B cell (primary cell): Measurements from ENCODE around the gene SPRR5. TPM values are rescaled to one million over a fixed set of nuclear protein-coding genes. Genes with fewer than 3 reads are reported as not detected.

Experiments used
- ATAC-seq: fragments of 200-7000 bp; cut with Tn5 transposase; one replicate; pipeline ENCODE4 v1.10.0; 2021; ENCODE audit warnings: low read depth, mild to moderate bottlenecking, moderate number of reproducible peaks, moderate library complexity
- CTCF ChIA-PET: fragments of 350-600 bp; sonication (Branson Sonifier 250); formaldehyde crosslinking; loops from one replicate; lab custom pipeline; 2021; ENCODE audit warnings: antibody characterized with exemption, inconsistent platforms; lab: Charles Lee
- POLR2A ChIA-PET: fragments of 350-600 bp; sonication (Branson Sonifier 250); formaldehyde crosslinking; loops from one replicate; lab custom pipeline; 2021; ENCODE audit warnings: antibody characterized with exemption; lab: Charles Lee
- DNase-seq: peaks from one replicate; pipeline ENCODE4 v3.0.0; 2013
- H2AFZ ChIP-seq: 2 replicates; pipeline ENCODE4 v1.6.1; 2012; ENCODE audit warnings: mild to moderate bottlenecking, low read depth, low read length; ENCODE audit not compliant: insufficient read depth, poor library complexity, severe bottlenecking
- H3K27ac ChIP-seq, 2 donors: 1 replicate in 1 of 2; 2 replicates in 1 of 2; pipeline ENCODE4 v1.5.1; 2012 to 2013; ENCODE audit warnings: low read length in 2 of 2, mild to moderate bottlenecking in 2 of 2, moderate library complexity in 1 of 2
- H3K27me3 ChIP-seq, 4 experiments: fragments of 200-600 bp in 1 of 4; sonication (generic) in 1 of 4; replicated peaks in 1 of 4; 1 replicate in 2 of 4; 2 replicates in 2 of 4; pipeline versions ENCODE4 v1.6.1 to v1.7.0; 2013 to 2016; ENCODE audit warnings: low read length in 3 of 4, mild to moderate bottlenecking in 2 of 4, mixed read lengths in 1 of 4, moderate library complexity in 1 of 4; ENCODE audit not compliant: insufficient read depth in 4 of 4, control insufficient read depth in 3 of 4; ENCODE audit errors: control extremely low read depth in 1 of 4
- H3K36me3 ChIP-seq, 2 experiments: replicated peaks in 1 of 2; 1 replicate in 1 of 2; 2 replicates in 1 of 2; pipeline versions ENCODE4 v1.6.1 to v1.7.1; 2013; ENCODE audit warnings: low read length in 1 of 2; ENCODE audit not compliant: insufficient read depth in 2 of 2, control insufficient read depth in 1 of 2; ENCODE audit errors: control extremely low read depth in 1 of 2, extremely low read depth in 1 of 2
- H3K4me1 ChIP-seq, 2 donors: fragments of 200-600 bp in 1 of 2; sonication (generic) in 1 of 2; 1 replicate in 1 of 2; 2 replicates in 1 of 2; pipeline versions ENCODE4 v1.5.1 to v1.6.1; 2013 to 2017; ENCODE audit warnings: low read length in 2 of 2; ENCODE audit not compliant: control insufficient read depth in 2 of 2, insufficient read depth in 2 of 2
- H3K4me2 ChIP-seq: replicated peaks from 2 replicates; pipeline ENCODE3; 2012; ENCODE audit warnings: mild to moderate bottlenecking, low read depth, low read length; ENCODE audit not compliant: poor library complexity, severe bottlenecking
- H3K4me3 ChIP-seq, 5 experiments: fragments of 200-600 bp in 1 of 5; sonication (generic) in 1 of 5; 1 replicate in 3 of 5; 2 replicates in 2 of 5; pipeline versions ENCODE4 v1.5.1 to v1.7.0; 2011 to 2016; ENCODE audit warnings: low read length in 4 of 5, mild to moderate bottlenecking in 4 of 5, low read depth in 2 of 5, control low read depth in 1 of 5, moderate library complexity in 1 of 5; ENCODE audit not compliant: insufficient read depth in 1 of 5; ENCODE audit errors: control extremely low read depth in 1 of 5, extremely low read depth in 1 of 5
- H3K79me2 ChIP-seq: fragments of 200-600 bp; sonication (generic); one replicate; pipeline ENCODE4 v1.6.0; 2016; ENCODE audit warnings: low read length; ENCODE audit not compliant: control insufficient read depth, insufficient read depth
- H3K9ac ChIP-seq: fragments of 200-600 bp; sonication (generic); 2 replicates; pipeline ENCODE4 v1.6.1; 2017; ENCODE audit warnings: mild to moderate bottlenecking, low read length, moderate library complexity
- H3K9me3 ChIP-seq, 3 donors: one replicate each; pipeline versions ENCODE4 v1.6.1 to v1.7.1; 2013; ENCODE audit warnings: low read length in 2 of 3; ENCODE audit not compliant: control insufficient read depth in 2 of 3, insufficient read depth in 1 of 3; ENCODE audit errors: control extremely low read depth in 1 of 3
- H4K20me1 ChIP-seq: 2 replicates; pipeline ENCODE4 v1.6.0; 2012; ENCODE audit warnings: mild to moderate bottlenecking, low read length; ENCODE audit not compliant: insufficient read depth, control insufficient read depth, poor library complexity, severe bottlenecking
- H3K27ac Mint-ChIP-seq: one replicate; pipeline ENCODE4 v1.8.0; 2021; ENCODE audit warnings: mixed read lengths
- H3K27me3 Mint-ChIP-seq: one replicate; pipeline ENCODE4 v1.8.0; 2021; ENCODE audit warnings: mixed read lengths
- H3K4me1 Mint-ChIP-seq: one replicate; pipeline ENCODE4 v1.8.0; 2021; ENCODE audit warnings: mixed read lengths
- H3K4me3 Mint-ChIP-seq: one replicate; pipeline ENCODE4 v1.8.0; 2021; ENCODE audit warnings: mixed read lengths
- H3K9me3 Mint-ChIP-seq: one replicate; pipeline ENCODE4 v1.8.0; 2022; ENCODE audit warnings: mixed read lengths; ENCODE audit not compliant: insufficient read depth
- EZH2 ChIP-seq: IDR thresholded peaks from 2 replicates; pipeline ENCODE4 v1.6.1; 2012; ENCODE audit warnings: borderline replicate concordance, low read depth, mild to moderate bottlenecking, moderate library complexity, low read length; ENCODE audit not compliant: insufficient read depth, poor library complexity, severe bottlenecking
- WGBS: methylation state at CpG from one replicate; pipeline ENCODE4 v1.1.5; 2013; ENCODE audit warnings: missing lambda C conversion rate; ENCODE audit not compliant: insufficient coverage; 5-methylcytosine and 5-hydroxymethylcytosine counted together
- intact Hi-C: fragments of 100-400 bp; cut with micrococcal nuclease; formaldehyde crosslinking; loops from one replicate; pipeline ENCODE4 v1.10.0; 2022
- polyA plus RNA-seq: library from polyadenylated mRNA; depleted of rRNA; stranded (reverse); fragments of >200 nt; gene quantifications from 2 replicates; pipeline ENCODE4 v1.2.3, GENCODE V29; 2012
- total RNA-seq, 2 donors: library from RNA; stranded (reverse); fragments of 120-200 nt in 1 of 2; gene quantifications; 1 replicate in 1 of 2; 2 replicates in 1 of 2; pipeline versions ENCODE4 v1.2.3 to v1.2.4, GENCODE V29; 2013 to 2022
- TF ChIP-seq, protein P1 (sequence below): fragments of 200-600 bp; IDR thresholded peaks from one replicate; pipeline ENCODE4 v1.8.0; 2022; ENCODE audit warnings: antibody characterized with exemption, mild to moderate bottlenecking

The SPRR5 gene
- total and polyA plus RNA-seq, 2 donors (not counting 1 experiment from before 2014, with no cell fraction given) = not detected

DNA sequence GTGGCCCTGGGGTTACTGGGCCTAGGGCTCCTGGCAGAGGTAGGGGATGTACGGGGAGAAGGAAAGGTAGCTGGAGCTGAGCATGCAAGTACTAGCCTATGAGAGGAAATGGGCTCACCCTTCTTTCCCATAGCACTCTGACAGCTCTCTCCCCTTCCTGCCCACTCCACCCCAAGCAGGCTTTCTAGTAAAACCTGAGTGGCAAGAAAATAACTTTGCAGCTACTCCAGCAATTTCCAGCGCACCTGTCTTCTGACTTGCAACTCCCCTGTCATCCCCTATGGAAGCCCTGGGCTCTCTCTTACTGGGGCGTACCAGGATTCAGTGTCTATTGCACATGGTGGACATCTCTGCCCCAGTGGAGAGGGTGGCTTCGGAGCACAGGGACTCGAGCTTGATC, 45.4 kb upstream of the SPRR5 start:
- Mint-ChIP-seq H3K27ac (no peak overlapping the region), H3K9me3 (no peaks in the 10 kb centered on the region), H3K27me3 (peaks cover 40% of the 10 kb centered on the region), H3K4me3 (no peak overlapping the region), H3K4me1 (no peaks in the 10 kb centered on the region)
- ChIA-PET POLR2A (no interaction called here), CTCF (no interaction called here)
- 93% methylated on average over 2 of the region's 5 CpGs for WGBS
- Histone ChIP-seq H3K9me3 (no peaks in the 10 kb centered on the region), H4K20me1 (no peaks in the 10 kb centered on the region), H3K36me3 (no peaks in the 10 kb centered on the region), H3K9ac (no peak overlapping the region), H3K4me2 (no peak overlapping the region), H2AFZ (no peak overlapping the region), H3K27ac (no peak overlapping the region), H3K4me3 (no peak overlapping the region), H3K79me2 (no peaks in the 10 kb centered on the region), H3K27me3 (peaks cover 0 to 12% (median 1%) of the 10 kb centered on the region in 4 experiments), H3K4me1 (no peaks in the 10 kb centered on the region)
- intact Hi-C loops = no loop called here
- no peak for DNase-seq
- TF ChIP-seq, protein P1, sequence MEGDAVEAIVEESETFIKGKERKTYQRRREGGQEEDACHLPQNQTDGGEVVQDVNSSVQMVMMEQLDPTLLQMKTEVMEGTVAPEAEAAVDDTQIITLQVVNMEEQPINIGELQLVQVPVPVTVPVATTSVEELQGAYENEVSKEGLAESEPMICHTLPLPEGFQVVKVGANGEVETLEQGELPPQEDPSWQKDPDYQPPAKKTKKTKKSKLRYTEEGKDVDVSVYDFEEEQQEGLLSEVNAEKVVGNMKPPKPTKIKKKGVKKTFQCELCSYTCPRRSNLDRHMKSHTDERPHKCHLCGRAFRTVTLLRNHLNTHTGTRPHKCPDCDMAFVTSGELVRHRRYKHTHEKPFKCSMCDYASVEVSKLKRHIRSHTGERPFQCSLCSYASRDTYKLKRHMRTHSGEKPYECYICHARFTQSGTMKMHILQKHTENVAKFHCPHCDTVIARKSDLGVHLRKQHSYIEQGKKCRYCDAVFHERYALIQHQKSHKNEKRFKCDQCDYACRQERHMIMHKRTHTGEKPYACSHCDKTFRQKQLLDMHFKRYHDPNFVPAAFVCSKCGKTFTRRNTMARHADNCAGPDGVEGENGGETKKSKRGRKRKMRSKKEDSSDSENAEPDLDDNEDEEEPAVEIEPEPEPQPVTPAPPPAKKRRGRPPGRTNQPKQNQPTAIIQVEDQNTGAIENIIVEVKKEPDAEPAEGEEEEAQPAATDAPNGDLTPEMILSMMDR = no peak
- no peak for TF ChIP-seq EZH2
- ATAC-seq = no peak

DNA sequence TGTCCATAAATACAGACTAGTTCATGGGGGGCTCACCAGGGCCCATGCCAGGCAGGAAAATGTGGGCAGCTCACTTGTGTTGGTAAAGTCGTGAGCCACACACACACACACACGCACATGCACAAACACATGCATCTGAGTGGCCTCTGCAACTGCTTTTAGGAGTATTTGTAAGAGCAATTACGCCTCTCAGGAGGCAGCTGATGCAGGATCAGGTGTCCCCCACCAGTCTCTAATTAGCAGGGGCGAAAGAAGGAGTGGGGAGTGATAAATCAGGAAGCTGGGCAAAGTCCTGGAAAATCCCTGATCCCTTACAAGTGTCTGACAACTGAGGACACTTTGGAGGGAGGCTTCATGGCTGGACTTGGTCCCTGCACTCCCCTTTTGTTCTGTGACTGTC, 44.4 kb upstream of the SPRR5 start:
- Histone ChIP-seq H3K36me3 (no peaks in the 10 kb centered on the region), H3K4me1 (no peaks in the 10 kb centered on the region), H3K9ac (no peak overlapping the region), H3K27me3 (peaks cover 0 to 9% (median under 1%) of the 10 kb centered on the region in 4 experiments), H2AFZ (no peak overlapping the region), H3K79me2 (no peaks in the 10 kb centered on the region), H3K27ac (no peak overlapping the region), H3K4me2 (no peak overlapping the region), H3K4me3 (no peak overlapping the region), H4K20me1 (no peaks in the 10 kb centered on the region), H3K9me3 (no peaks in the 10 kb centered on the region)
- no peaks in the 10 kb centered on the region for H3K9me3 Mint-ChIP-seq
- H3K4me3 Mint-ChIP-seq = no peak overlapping the region
- POLR2A ChIA-PET = no interaction called here
- DNase-seq (no peak), ATAC-seq (no peak)
- peaks cover 37% of the 10 kb centered on the region for H3K27me3 Mint-ChIP-seq
- CTCF ChIA-PET = no interaction called here
- WGBS = 90% methylated on average over 1 of the region's 4 CpGs
- intact Hi-C loops = no loop called here
- H3K27ac Mint-ChIP-seq = no peak overlapping the region
- TF ChIP-seq EZH2 = no peak
- TF ChIP-seq, protein P1 = no peak
- no peaks in the 10 kb centered on the region for H3K4me1 Mint-ChIP-seq
